Gastroesophageal sphincter (tissue), 4 donors: Measurements from ENCODE around the gene HES4. TPM values are rescaled to one million over a fixed set of nuclear protein-coding genes. Genes with fewer than 3 reads are reported as not detected.

Experiments used
- ATAC-seq: fragments of 150-250 bp; one replicate; pipeline ENCODE4 v1.9.1; 2016; ENCODE audit warnings: mild to moderate bottlenecking, moderate library complexity
- H3K27ac ChIP-seq, 4 donors: fragments of 200-600 bp; sonication (generic) in 3 of 4; 1 replicate in 3 of 4; 2 replicates in 1 of 4; pipeline ENCODE4 v1.5.1; 2016 to 2019
- H3K27me3 ChIP-seq: fragments of 200-600 bp; sonication (generic); one replicate; pipeline ENCODE4 v1.5.1; 2019
- H3K36me3 ChIP-seq, 2 donors: fragments of 200-600 bp; sonication (generic); one replicate each; pipeline ENCODE4 v1.5.1; 2019; ENCODE audit warnings: control low read depth in 1 of 2
- H3K4me1 ChIP-seq, 3 donors: fragments of 200-600 bp; sonication (generic); 1 replicate in 2 of 3; 2 replicates in 1 of 3; pipeline ENCODE4 v1.5.1; 2016 to 2019; ENCODE audit warnings: control low read depth in 2 of 3
- H3K4me3 ChIP-seq, 2 donors: fragments of 200-600 bp; sonication (generic); one replicate each; pipeline ENCODE4 v1.5.1; 2019; ENCODE audit warnings: mild to moderate bottlenecking in 1 of 2, moderate library complexity in 1 of 2
- H3K9me3 ChIP-seq, 3 donors: fragments of 200-600 bp; sonication (generic); one replicate each; pipeline ENCODE4 v1.5.1; 2017 to 2019; ENCODE audit warnings: control low read depth in 2 of 3
- EP300 ChIP-seq: sonication (generic); formaldehyde crosslinking; IDR thresholded peaks from one replicate; pipeline ENCODE4 v1.6.1; 2017; ENCODE audit warnings: antibody characterized with exemption, mild to moderate bottlenecking
- POLR2A ChIP-seq, 2 donors: fragments of 450-650 bp; IDR thresholded peaks; one replicate each; pipeline ENCODE4 v1.6.1; 2017; ENCODE audit warnings: antibody characterized with exemption in 2 of 2, mild to moderate bottlenecking in 2 of 2, moderate library complexity in 1 of 2
- POLR2AphosphoS5 ChIP-seq: sonication (generic); formaldehyde crosslinking; IDR thresholded peaks from one replicate; pipeline ENCODE4 v1.6.1; 2017; ENCODE audit warnings: antibody characterized with exemption
- WGBS, 2 donors: methylation state at CpG; one replicate each; pipeline ENCODE4 v1.1.5; 2018; ENCODE audit warnings: low coverage in 1 of 2; 5-methylcytosine and 5-hydroxymethylcytosine counted together
- total RNA-seq, 4 donors: library from RNA; depleted of rRNA; stranded (reverse); fragments of >200 nt; gene quantifications; one replicate each; pipeline ENCODE4 v1.1.0, GENCODE V29; 2016
- TF ChIP-seq, protein P1 (sequence below), 4 experiments: fragments of 200-600 bp in 2 of 4; fragments of 450-650 bp in 2 of 4; sonication (generic) in 1 of 4; IDR thresholded peaks; one replicate each; pipeline ENCODE4 v1.5.1; 2017 to 2019; ENCODE audit warnings: antibody characterized with exemption in 4 of 4, mild to moderate bottlenecking in 2 of 4, moderate library complexity in 2 of 4

Gene HES4
- total RNA-seq, 4 donors from 2014 or later = 33.6 to 77.6 (median 48.4) TPM

DNA sequence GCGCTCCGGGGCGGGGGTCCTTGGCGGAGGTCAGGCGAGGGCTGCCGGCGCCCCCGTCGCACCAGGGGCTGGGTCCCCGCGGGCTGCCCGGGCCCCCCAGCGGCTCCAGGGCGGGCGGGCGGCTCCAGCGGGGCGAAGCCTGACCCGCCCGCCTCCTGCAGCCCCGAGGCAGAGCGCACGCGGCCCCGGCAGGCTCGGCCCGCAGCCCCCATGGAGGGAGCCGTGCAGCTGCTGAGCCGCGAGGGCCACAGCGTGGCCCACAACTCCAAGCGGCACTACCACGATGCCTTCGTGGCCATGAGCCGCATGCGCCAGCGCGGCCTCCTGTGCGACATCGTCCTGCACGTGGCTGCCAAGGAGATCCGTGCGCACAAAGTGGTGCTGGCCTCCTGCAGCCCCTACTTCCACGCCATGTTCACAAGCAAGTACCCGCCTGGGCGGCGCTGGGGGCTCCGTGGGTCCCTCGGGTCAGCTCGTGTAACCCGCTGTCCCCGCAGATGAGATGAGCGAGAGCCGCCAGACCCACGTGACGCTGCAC lies 38.7 kb downstream of the HES4 start:
- no peaks in the 10 kb centered on the region for H3K9me3 ChIP-seq
- WGBS, 2 donors = no CpG with 5 or more reads among the region's 56 CpGs
- H3K4me3 ChIP-seq = peak overlapping the region; percentile 78 to 94
- peak overlapping the region in 2 of 4 donors; percentile 40 to 71 for H3K27ac ChIP-seq
- no peaks in the 10 kb centered on the region for H3K27me3 ChIP-seq
- peaks cover 0 to 50% (median 24%) of the 10 kb centered on the region in 3 donors for H3K4me1 ChIP-seq
- peaks cover 0 to 40% of the 10 kb centered on the region in 2 donors for H3K36me3 ChIP-seq
- TF ChIP-seq EP300 = no peak
- no peak for TF ChIP-seq POLR2A (IDR thresholded peaks at IDR 0.05)
- TF ChIP-seq, protein P1, sequence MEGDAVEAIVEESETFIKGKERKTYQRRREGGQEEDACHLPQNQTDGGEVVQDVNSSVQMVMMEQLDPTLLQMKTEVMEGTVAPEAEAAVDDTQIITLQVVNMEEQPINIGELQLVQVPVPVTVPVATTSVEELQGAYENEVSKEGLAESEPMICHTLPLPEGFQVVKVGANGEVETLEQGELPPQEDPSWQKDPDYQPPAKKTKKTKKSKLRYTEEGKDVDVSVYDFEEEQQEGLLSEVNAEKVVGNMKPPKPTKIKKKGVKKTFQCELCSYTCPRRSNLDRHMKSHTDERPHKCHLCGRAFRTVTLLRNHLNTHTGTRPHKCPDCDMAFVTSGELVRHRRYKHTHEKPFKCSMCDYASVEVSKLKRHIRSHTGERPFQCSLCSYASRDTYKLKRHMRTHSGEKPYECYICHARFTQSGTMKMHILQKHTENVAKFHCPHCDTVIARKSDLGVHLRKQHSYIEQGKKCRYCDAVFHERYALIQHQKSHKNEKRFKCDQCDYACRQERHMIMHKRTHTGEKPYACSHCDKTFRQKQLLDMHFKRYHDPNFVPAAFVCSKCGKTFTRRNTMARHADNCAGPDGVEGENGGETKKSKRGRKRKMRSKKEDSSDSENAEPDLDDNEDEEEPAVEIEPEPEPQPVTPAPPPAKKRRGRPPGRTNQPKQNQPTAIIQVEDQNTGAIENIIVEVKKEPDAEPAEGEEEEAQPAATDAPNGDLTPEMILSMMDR (IDR thresholded peaks at IDR 0.05) = no peak
- TF ChIP-seq POLR2AphosphoS5 = no peak
- no peak for ATAC-seq

DNA sequence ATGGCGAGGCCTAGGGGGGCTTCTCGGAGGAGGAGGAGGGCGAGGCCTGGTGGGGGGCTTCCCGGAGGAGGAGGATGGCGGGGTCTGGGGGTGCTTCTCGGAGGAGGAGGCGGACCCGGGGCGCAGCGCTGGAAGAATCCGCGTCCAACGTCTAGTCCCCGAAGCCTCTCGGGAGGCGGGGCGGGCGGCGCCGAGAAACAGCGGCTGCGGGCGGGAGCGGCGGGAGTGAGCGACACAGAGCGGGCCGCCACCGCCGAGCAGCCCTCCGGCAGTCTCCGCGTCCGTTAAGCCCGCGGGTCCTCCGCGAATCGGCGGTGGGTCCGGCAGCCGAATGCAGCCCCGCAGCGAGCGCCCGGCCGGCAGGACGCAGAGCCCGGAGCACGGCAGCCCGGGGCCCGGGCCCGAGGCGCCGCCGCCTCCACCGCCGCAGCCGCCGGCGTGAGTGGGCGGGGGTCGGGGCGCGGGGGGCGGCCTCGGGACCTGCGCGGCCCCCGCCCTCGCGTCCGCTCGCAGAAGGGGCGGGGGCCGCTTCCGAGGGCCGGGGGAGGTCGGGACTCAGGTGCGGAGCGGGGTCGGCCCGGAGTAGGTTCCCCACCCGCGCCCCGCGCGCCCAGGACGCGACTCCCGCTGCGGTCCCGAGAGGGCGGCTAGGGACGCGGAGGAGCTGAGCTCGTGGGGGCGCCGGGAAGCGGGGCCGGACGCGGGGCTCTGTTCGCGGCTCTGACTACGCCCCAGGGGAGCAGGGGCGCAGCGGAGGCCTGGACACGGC lies 39.4 kb downstream of the HES4 start, which contains the start of gene KLHL17:
TSS of gene KLHL17 (plus strand) at position 222 of the 769 bp plus-strand sequence. CDS start at position 332, 110 bp downstream.
- TF ChIP-seq, protein P1 (IDR thresholded peaks at IDR 0.05) = no peak
- TF ChIP-seq EP300 = no peak
- TF ChIP-seq POLR2AphosphoS5 = no peak
- TF ChIP-seq POLR2A (IDR thresholded peaks at IDR 0.05) = no peak
- Histone ChIP-seq H3K27me3 (no peaks in the 10 kb centered on the region), H3K36me3 (peaks cover 0 to 47% of the 10 kb centered on the region in 2 donors), H3K27ac (peak within 1 kb of the TSS in 2 of 4 donors; percentile 40 to 71), H3K9me3 (no peaks in the 10 kb centered on the region), H3K4me1 (peaks cover 0 to 45% (median 19%) of the 10 kb centered on the region in 3 donors), H3K4me3 (peak within 1 kb of the TSS; percentile 78 to 94)
- WGBS, 2 donors = 2% methylated on average over 9 of the region's 109 CpGs; no CpG with 5 or more reads in 1 of the 2 donors
- ATAC-seq = peak; percentile 65

DNA sequence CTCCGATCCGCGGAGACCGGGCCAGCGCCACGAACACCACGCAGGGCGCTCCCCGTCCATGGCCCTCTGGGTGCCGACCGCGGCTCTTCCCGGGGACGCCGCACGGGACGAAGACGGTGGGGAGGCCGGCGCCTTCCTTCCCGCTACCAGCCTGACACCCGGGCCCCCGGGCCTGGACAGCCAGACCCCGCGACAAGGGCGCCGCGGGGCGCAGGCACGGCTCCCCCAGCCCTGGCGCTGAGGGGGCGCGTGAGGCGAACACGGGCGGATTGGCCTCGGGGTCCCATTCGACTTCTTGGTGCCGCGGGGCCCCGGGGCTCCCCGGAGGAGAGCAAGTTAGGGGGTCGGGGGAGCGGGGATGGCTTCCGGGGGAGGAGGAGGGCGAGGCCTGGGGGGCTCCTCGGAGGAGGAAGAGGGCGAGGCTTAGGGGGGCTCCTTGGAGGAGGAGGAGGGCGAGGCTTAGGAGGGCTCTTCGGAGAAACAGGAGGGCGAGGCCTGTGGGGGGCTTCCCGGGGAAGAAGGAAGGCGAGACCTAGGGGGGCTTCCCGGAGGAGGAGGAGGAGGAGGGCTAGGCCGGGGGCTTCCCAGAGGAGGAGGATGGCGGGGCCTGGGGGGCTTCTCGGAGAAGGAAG lies 40.0 kb downstream of the HES4 start:
- H3K27ac ChIP-seq = peak overlapping the region in 2 of 4 donors; percentile 40 to 71
- H3K4me3 ChIP-seq = peak overlapping the region; percentile 78 to 94
- peak; percentile 5 for ATAC-seq
- peaks cover 0 to 49% of the 10 kb centered on the region in 2 donors for H3K36me3 ChIP-seq
- TF ChIP-seq, protein P1 (IDR thresholded peaks at IDR 0.05) = no peak
- no peak for TF ChIP-seq POLR2AphosphoS5
- TF ChIP-seq EP300 = no peak
- no peak for TF ChIP-seq POLR2A (IDR thresholded peaks at IDR 0.05)
- H3K4me1 ChIP-seq = peaks cover 0 to 45% (median 19%) of the 10 kb centered on the region in 3 donors
- no peaks in the 10 kb centered on the region for H3K27me3 ChIP-seq
- H3K9me3 ChIP-seq = no peaks in the 10 kb centered on the region
- 30% methylated on average over 2 of the region's 57 CpGs; no CpG with 5 or more reads in 1 of the 2 donors for WGBS, 2 donors

DNA sequence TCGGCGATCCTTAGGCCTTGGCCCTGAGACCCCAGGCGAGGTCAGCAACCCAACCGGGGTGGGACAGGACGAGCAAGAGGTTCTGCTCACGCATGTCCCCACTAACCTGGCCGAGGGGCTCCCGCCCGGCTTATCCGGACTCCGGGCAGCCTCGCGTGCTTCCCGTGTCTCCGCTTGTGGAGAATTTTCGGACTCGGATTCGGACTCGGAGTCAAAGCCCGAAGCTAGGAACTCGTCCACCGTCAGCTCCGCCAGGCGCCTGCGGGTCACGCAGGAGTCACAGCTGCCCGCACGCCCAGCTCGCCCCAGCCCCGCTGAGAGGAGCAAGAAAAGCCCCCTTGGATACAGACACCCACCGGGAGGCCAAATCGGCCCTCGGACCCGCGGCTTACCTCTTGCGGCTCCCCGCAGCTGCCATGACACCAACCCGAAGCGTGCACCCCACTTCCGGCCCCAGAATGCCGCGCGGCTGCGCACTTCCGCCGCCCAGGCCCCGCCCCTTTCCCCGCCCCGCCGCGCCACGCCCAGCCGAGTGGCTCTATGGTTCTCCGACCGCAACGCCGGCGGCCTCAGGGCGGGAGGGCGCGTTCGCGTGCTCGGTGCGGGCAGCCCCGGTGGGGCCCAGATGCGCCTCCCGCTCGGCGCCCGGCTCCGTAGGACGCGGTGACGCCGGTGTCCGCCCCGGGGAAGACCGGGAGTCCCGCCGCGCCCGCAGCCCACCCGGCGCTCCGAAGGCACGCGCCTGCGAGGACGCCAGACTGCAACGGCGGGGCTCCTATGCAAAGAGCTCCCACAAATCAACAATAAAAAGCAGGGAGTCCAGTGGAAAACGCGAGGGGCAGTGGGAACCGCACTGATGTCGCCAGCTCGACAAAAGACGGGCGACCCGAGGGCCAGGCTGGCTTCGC lies 40.8 kb downstream of the HES4 start, which contains the start of gene NOC2L:
TSS of gene NOC2L (minus strand) at position 434 of the 908 bp plus-strand sequence. CDS start at position 418, 16 bp downstream.
- Histone ChIP-seq H3K4me3 (peak within 1 kb of the TSS; percentile 78 to 94), H3K4me1 (peaks cover 0 to 45% (median 19%) of the 10 kb centered on the region in 3 donors), H3K36me3 (peaks cover 0 to 54% of the 10 kb centered on the region in 2 donors), H3K27ac (peak within 1 kb of the TSS in 3 of 4 donors; percentile 58 to 71 (median 61)), H3K27me3 (no peaks in the 10 kb centered on the region), H3K9me3 (no peaks in the 10 kb centered on the region)
- no peak for TF ChIP-seq EP300
- TF ChIP-seq, protein P1 (IDR thresholded peaks at IDR 0.05) = no peak
- peak; percentile 20 to 34 for TF ChIP-seq POLR2A (IDR thresholded peaks at IDR 0.05)
- no peak for TF ChIP-seq POLR2AphosphoS5
- ATAC-seq = peak; percentile 92
- WGBS, 2 donors = 3% methylated on average over 10 of the region's 101 CpGs; no CpG with 5 or more reads in 1 of the 2 donors
